Tibial nerve (tissue), 4 donors: ENCODE results near the gene ELAVL4. TPM values are rescaled to one million over a fixed set of nuclear protein-coding genes. Genes with fewer than 3 reads are reported as not detected.

Source experiments
- DNase-seq, 2 donors: peaks; one replicate each; pipeline ENCODE4 v3.0.0-alpha.2; 2019; ENCODE audit warnings: low spot score in 2 of 2
- H3K27ac ChIP-seq, 4 donors: fragments of 200-600 bp; sonication (generic) in 3 of 4; one replicate each; pipeline ENCODE4 v1.5.1; 2017 to 2019; ENCODE audit warnings: mild to moderate bottlenecking in 1 of 4
- H3K27me3 ChIP-seq, 2 donors: fragments of 200-600 bp; sonication (generic) in 1 of 2; one replicate each; pipeline versions ENCODE4 v1.5.1 to v1.6.0; 2017 to 2019
- H3K36me3 ChIP-seq, 3 donors: fragments of 200-600 bp; sonication (generic); one replicate each; pipeline ENCODE4 v1.5.1; 2018 to 2019
- H3K4me1 ChIP-seq, 4 donors: fragments of 200-600 bp; sonication (generic) in 3 of 4; one replicate each; pipeline ENCODE4 v1.5.1; 2017 to 2019
- H3K4me3 ChIP-seq, 4 donors: fragments of 200-600 bp; sonication (generic) in 3 of 4; one replicate each; pipeline ENCODE4 v1.5.1; 2017 to 2019; ENCODE audit warnings: mild to moderate bottlenecking in 1 of 4, moderate library complexity in 1 of 4
- H3K9me3 ChIP-seq, 4 donors: fragments of 200-600 bp; sonication (generic) in 3 of 4; one replicate each; pipeline ENCODE4 v1.5.1; 2017 to 2019
- CTCF ChIP-seq, 5 experiments: fragments of 200-600 bp in 3 of 5; fragments of 450-650 bp in 2 of 5; sonication (generic) in 3 of 5; IDR thresholded peaks; one replicate each; pipeline ENCODE4 v1.5.1; 2016 to 2019; ENCODE audit warnings: antibody characterized with exemption in 5 of 5, mild to moderate bottlenecking in 3 of 5, moderate library complexity in 2 of 5
- EP300 ChIP-seq, 2 donors: sonication (generic); formaldehyde crosslinking; IDR thresholded peaks; one replicate each; pipeline ENCODE4 v1.6.1; 2017; ENCODE audit warnings: antibody characterized with exemption in 2 of 2, mild to moderate bottlenecking in 1 of 2
- POLR2A ChIP-seq, 2 donors: fragments of 450-650 bp; IDR thresholded peaks; one replicate each; pipeline ENCODE4 v1.6.1; 2017; ENCODE audit warnings: antibody characterized with exemption in 2 of 2, mild to moderate bottlenecking in 2 of 2, moderate library complexity in 2 of 2
- WGBS, 2 donors: methylation state at CpG; one replicate each; pipeline ENCODE4 v1.1.5; 2018; 5-methylcytosine and 5-hydroxymethylcytosine counted together
- total RNA-seq, 4 donors: library from RNA; depleted of rRNA; stranded (reverse); fragments of >200 nt; gene quantifications; one replicate each; pipeline ENCODE4 v1.1.0, GENCODE V29; 2016

ELAVL4 gene
- total RNA-seq, 4 donors from 2014 or later: not detected

DNA sequence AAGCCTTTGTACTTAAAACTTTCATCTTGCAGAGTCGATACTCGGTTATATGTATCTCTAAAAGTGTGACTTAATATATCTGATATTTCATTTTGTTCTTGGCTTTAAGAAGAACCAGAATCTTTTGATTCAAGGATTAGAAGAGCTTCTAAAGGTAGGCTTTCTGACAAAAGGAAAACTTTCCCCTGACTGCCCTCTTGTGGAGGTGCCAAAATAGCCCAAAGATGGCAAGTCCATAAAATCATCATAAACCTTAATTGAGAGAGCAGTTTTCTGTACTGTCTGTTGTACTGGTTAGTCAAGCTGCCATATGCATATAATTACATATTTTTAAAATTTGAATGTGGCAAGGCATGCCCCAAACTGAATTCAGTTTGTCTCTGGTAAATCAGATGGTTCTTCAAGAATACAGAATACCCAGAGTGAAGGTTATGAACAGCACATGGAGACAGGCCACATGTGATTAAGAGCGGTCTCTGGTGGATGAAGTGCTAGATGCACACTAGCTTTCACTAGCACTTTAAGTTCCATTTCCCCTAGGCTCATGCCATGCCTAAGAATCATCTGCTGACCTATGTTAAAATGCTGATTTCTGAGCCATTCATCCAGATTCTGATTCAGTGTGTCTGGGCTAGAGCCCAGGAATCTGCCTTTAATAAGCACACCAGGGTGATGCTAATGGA, 27.7 kb upstream of the ELAVL4 start:
- Histone ChIP-seq H3K9me3 (no peaks in the 10 kb centered on the region), H3K27ac (no peak overlapping the region), H3K36me3 (no peaks in the 10 kb centered on the region), H3K4me3 (no peak overlapping the region), H3K4me1 (no peaks in the 10 kb centered on the region), H3K27me3 (no peaks in the 10 kb centered on the region)
- TF ChIP-seq POLR2A (IDR thresholded peaks at IDR 0.05): no peak
- peak in 1 of 5 experiments; percentile 9 for TF ChIP-seq CTCF (IDR thresholded peaks at IDR 0.05)
- 73 to 75% methylated on average over 3 of the region's 3 CpGs for WGBS, 2 donors
- no peak for DNase-seq

GRCh38 chr1:50084389-50084788, 24.3 kb upstream of the ELAVL4 start:
- 45 to 50% methylated on average over 1 of the region's 1 CpG for WGBS, 2 donors
- TF ChIP-seq POLR2A (IDR thresholded peaks at IDR 0.05) (no peak), CTCF (IDR thresholded peaks at IDR 0.05) (no peak)
- Histone ChIP-seq H3K27me3 (no peaks in the 10 kb centered on the region), H3K36me3 (no peaks in the 10 kb centered on the region), H3K4me1 (no peaks in the 10 kb centered on the region), H3K27ac (no peak overlapping the region), H3K4me3 (no peak overlapping the region), H3K9me3 (no peaks in the 10 kb centered on the region)
- no peak for DNase-seq

GRCh38 chr1:50091068-50091467, 17.7 kb upstream of the ELAVL4 start:
- Histone ChIP-seq H3K27me3 (no peaks in the 10 kb centered on the region), H3K4me1 (no peaks in the 10 kb centered on the region), H3K27ac (no peak overlapping the region), H3K36me3 (no peaks in the 10 kb centered on the region), H3K9me3 (no peaks in the 10 kb centered on the region), H3K4me3 (no peak overlapping the region)
- WGBS, 2 donors: 76 to 84% methylated on average over 9 of the region's 9 CpGs
- no peak for DNase-seq
- TF ChIP-seq EP300 (IDR thresholded peaks at IDR 0.05) (no peak), POLR2A (IDR thresholded peaks at IDR 0.05) (no peak), CTCF (IDR thresholded peaks at IDR 0.05) (no peak)

- DNase-seq: no peak
- no peak overlapping the region for H3K27ac ChIP-seq
- TF ChIP-seq CTCF (IDR thresholded peaks at IDR 0.05): no peak
- no peak for TF ChIP-seq EP300 (IDR thresholded peaks at IDR 0.05)
- TF ChIP-seq POLR2A (IDR thresholded peaks at IDR 0.05): no peak
- no peaks in the 10 kb centered on the region for H3K9me3 ChIP-seq
- no peak overlapping the region for H3K4me3 ChIP-seq
- H3K4me1 ChIP-seq: no peaks in the 10 kb centered on the region
- 77 to 80% methylated on average over 3 of the region's 3 CpGs for WGBS, 2 donors
- no peaks in the 10 kb centered on the region for H3K27me3 ChIP-seq
- H3K36me3 ChIP-seq: no peaks in the 10 kb centered on the region
Measured at GRCh38 chr1:50095716-50096115, 13.0 kb upstream of the ELAVL4 start.

DNA sequence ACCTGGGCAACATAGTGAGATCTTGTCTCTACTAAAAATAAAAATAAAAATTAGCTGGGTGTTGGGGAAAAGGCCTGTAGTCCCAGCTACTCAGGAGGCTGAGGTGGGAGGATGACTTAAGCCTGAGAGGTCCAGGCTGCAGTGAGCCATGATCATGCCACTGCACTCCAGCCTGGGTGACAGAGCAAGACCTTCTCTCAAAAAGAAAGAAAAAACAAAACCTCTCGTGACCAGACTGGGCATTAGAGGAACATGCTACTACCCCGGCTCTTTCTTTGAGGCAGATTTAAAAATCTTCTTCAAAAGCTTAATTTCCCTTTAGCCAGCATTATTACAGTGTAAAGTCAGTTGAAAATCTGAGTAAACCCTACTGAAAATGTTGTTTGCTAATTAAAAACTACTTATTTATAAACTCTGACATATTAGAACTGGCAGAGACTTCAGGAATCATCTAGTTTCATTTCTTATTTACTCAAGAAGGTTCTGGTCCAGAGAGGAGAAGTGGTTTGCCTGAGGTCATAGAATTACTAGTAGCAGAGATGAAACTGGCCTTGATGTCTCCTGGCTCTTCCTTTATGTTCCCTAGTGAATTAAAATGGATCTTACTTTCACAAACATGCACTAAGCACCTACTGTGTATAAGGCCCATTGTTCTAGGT, 11.6 kb upstream of the ELAVL4 start:
- WGBS, 2 donors: 61 to 86% methylated on average over 2 of the region's 2 CpGs

More for the DNA sequence above, 11.6 kb upstream of the ELAVL4 start:
- peak overlapping the region in 1 of 4 donors; percentile 35 for H3K27ac ChIP-seq
- H3K36me3 ChIP-seq: no peaks in the 10 kb centered on the region
- DNase-seq: no peak
- TF ChIP-seq POLR2A (IDR thresholded peaks at IDR 0.05) (no peak), EP300 (IDR thresholded peaks at IDR 0.05) (no peak), CTCF (IDR thresholded peaks at IDR 0.05) (no peak)
- H3K4me1 ChIP-seq: no peaks in the 10 kb centered on the region
- H3K4me3 ChIP-seq: no peak overlapping the region
- no peaks in the 10 kb centered on the region for H3K9me3 ChIP-seq
- H3K27me3 ChIP-seq: no peaks in the 10 kb centered on the region
